Measurements from ENCODE around the gene SRSF7. TPM values are rescaled to one million over a fixed set of nuclear protein-coding genes. Genes with fewer than 3 reads are reported as not detected.

Gene SRSF7
- total RNA-seq, 2 experiments from 2014 or later = 225 to 272 TPM

Other genes with a start within 250 kb of the SRSF7 start
- 10 to 100 TPM; 54.2 to 55.8 TPM for gene HNRNPLL, start 148.4 kb downstream of the SRSF7 start, total RNA-seq
- gene GALM, start 85.2 kb downstream of the SRSF7 start, total RNA-seq = 10 to 100 TPM; 39.7 to 41.1 TPM
- 10 to 100 TPM; 17.5 to 18.6 TPM for gene GEMIN6, start 26.8 kb upstream of the SRSF7 start, total RNA-seq
- 10 to 100 TPM; 10.5 to 10.7 TPM for gene DHX57, start 124.6 kb upstream of the SRSF7 start, total RNA-seq
- 1 to 10 TPM; 1.7 to 2.8 TPM for gene MORN2, start 124.6 kb upstream of the SRSF7 start, total RNA-seq
- not detected for gene ARHGEF33, start 138.5 kb upstream of the SRSF7 start, total RNA-seq